Measurements from ENCODE around the gene DAPP1.
A peak's percentile ranks its signal among the peaks of the same experiment; 100 is the strongest.

DAPP1 gene

DNA sequence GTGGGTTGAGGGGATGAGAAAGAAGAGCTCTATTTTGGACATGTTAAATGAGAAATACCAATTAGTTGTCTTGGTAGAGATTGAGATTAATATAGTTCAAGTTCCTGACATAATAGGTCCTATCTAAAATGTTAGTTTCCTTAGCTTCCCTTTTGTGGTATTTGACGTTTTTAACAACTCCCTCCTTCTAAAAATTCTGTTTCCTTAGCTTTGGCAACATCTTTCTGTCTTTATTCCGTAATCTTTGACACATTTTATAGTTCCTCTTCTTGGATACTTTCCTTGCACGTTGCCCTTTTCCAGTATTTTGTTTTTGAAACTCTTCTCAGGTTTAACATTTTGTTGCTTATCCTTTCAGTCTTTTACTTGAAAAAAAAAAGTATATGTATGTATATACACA is 40.7 kb downstream of the DAPP1 start:
- no peak for FAIRE-seq

DNA sequence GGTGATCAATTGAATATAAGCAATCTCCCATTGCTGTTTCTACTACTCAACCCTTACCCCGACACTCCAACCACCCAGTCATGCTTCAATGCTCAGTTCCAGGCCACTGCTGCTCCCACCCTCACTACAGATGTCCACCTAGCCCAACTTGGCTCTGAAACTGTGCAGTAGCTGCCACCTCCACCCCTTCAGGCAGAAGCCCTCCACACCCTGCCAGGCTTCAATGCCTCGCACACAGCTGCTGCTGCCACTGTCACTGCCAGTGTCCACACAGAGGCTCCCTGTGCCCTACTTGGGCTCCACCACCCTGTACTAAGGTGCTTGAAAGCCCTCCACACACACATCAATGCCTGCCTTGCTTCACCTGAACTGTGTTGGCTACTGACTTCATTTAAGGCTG is 43.0 kb downstream of the DAPP1 start:
- no peak for FAIRE-seq

- peak; percentile 31 for FAIRE-seq
Observed at GRCh38 chr4:99860521-99860920, 43.9 kb downstream of the DAPP1 start.

GRCh38 chr4:99861120-99861905 is 44.7 kb downstream of the DAPP1 start:
- no peak for FAIRE-seq

- FAIRE-seq = no peak
Observed at GRCh38 chr4:99863804-99864203, 47.2 kb downstream of the DAPP1 start.

GRCh38 chr4:99868126-99868596 is 51.5 kb downstream of the DAPP1 start:
- no peak for FAIRE-seq

- no peak for FAIRE-seq
Observed at GRCh38 chr4:99872570-99872969, 55.9 kb downstream of the DAPP1 start.

- FAIRE-seq = no peak
Observed at GRCh38 chr4:99875071-99875470, 58.4 kb downstream of the DAPP1 start.

DNA sequence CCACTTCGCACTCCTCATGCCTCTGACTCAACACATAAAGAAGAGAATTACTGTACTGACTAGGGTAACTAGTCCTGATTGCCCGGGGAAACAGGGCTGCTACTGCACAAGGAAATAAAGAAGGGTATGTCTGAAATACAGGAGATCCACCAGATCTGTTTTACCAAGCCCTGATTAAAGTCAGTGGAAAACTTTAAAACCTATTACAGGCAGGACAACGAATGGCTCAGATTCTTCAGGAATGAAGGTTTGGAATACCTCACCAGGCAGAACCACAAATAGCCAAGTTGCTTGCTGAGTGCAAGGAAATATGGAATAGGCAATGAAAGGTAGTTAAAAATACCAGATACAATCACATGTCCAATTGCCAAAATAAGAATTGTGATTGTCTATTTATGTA is 60.3 kb downstream of the DAPP1 start:
- FAIRE-seq = no peak

DNA sequence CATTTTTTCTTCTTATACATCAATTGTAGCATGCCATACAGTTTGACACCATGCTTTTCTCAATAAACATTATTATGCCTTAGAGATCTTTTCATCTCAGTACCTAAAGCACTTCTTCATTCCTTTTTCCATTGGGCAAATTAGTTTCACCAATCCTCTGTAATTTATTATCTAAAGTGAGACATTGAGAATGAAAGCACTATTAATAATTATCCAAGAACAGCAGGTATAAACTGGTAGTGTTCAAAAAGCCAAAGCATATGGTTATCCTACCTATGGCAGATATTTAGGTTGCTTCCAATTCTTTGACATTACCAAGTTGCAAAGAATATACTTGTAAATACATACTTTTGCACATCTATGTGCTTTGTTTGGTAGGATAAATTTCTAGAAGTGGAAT is 62.0 kb downstream of the DAPP1 start:
- no peak for FAIRE-seq

GRCh38 chr4:99879458-99879857 is 62.8 kb downstream of the DAPP1 start:
- FAIRE-seq = no peak

DNA sequence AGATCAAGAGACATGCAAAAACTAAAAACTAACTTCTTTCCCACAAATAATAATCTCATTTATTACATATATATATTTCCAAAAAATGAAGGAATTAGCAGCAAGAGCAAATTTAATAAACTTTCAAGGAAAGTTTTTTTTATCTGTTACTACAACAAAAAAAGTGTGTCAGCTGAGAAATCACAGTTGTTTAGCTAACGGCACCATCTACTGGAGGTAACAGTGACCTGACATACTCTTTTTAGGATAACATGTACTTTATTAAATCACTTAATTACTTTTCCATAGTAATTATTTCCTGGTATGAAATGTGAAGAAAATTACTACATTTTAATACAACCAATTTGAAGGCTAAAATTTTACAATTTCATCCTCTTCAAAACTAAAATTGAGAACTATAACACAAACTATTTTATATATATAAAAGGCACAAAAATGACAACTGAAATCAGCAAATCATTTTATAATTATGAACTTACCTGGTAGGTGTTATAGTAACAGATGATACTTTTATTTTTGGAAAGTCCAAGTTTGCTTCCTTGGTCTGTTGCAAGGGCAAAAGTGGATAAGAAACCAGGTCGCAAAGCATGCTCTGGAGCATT is 68.5 kb downstream of the DAPP1 start:
- FAIRE-seq = peak; percentile 55

DNA sequence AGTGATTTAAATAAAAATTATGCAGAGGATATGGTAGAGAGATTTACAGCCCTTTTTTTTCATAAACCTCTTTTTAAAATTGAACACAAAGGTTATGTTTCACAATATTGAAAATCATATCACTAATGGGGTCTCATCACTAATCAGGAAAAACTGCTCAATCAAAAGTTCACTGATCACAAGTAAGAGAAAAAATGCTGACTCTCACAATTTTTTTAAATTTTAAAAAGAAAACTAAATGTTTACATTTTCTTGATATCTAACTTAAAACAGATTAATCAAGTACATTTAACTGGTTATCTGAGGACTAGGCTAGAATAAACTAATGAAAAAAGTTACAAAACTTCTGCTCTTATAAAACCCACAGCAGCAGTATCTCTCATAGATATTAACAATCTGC is 69.1 kb downstream of the DAPP1 start:
- FAIRE-seq = no peak

GRCh38 chr4:99886146-99886545 is 69.5 kb downstream of the DAPP1 start:
- no peak for FAIRE-seq

DNA sequence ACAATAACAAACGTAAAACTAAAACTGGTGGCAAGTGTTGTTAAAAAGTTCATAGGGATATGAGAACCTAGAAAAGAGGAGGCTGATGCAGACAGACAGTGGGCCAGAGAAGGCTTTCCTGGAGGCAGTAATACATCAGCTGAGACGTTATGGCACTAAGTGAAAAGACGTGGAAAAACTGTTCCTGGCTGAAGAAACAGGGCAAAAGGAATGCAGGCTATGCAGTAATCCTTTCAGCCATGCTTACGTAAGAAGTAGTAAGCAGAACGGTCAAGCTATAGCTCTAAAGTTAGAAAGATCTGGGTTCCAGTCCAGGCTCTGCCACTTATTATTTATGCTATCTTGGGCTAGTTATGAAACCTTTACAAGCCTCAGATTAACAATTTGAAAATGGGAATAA is 71.2 kb downstream of the DAPP1 start:
- FAIRE-seq = no peak

DNA sequence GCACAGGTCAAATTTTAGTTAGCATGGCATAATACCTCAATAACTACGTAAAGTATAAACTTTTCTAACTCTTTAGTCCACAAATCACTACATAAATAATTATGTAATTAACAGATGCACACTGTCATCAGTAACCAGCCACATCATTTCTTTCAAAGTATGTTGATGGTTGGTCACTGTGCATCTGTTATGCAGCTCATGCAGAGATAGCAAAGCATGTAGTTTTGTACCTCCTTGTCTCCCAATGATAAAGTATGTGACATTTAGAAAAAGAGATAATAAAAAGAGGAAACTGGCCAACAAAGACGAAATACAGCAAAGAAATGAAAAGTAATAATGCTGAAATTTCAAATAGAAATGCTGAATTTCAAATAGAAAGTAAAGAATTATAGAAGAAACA is 74.7 kb downstream of the DAPP1 start:
- FAIRE-seq = no peak

- no peak for FAIRE-seq
Observed at GRCh38 chr4:99893029-99893428, 76.4 kb downstream of the DAPP1 start.

- no peak for FAIRE-seq
Observed at GRCh38 chr4:99893839-99894160, 77.2 kb downstream of the DAPP1 start.

DNA sequence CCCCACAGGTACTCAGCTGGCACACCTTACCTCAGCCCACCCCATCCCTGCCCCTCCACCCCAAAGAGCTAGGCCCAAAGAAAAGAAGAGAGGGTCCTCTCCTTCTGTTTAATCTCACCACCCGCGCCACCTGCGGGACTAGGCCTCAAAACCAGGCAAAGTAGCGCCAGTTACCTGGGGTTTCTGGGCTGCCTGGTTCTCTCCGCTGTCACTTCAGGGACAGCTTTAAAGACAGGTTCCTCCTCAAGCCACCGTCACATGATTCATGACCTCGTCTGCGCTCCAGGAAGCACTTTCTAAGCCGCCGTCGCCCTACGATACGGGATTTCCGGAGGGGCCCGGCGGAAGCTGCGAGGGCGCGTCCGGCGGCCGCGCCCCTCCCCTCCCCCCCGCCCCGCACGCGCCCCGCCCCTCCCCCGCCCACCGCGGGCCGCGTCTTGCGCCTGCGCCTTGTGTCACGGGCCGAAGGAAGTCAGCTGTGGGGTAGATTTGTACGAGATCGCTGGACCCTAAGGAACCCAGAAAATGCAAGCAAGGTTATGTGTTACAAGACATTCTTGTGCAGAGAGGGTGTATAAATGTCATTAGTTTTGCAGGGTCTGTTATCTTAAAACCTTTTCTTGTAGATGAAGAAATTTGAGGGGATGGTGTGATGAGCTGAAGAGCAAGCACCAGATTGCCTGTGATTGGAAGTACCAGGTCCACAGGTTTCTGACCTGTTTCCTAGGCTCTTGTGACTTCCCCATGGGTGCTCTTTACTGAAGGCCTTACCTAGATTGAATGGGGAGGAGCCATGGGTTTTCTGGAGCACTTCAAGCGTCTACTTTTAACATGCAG is 77.8 kb downstream of the DAPP1 start, which contains the start of gene LAMTOR3:
Gene LAMTOR3, minus strand, starts transcription at position 267 of the 837 bp plus-strand sequence. CDS start 464 bp downstream, outside the sequence.
- no peak for FAIRE-seq

DNA sequence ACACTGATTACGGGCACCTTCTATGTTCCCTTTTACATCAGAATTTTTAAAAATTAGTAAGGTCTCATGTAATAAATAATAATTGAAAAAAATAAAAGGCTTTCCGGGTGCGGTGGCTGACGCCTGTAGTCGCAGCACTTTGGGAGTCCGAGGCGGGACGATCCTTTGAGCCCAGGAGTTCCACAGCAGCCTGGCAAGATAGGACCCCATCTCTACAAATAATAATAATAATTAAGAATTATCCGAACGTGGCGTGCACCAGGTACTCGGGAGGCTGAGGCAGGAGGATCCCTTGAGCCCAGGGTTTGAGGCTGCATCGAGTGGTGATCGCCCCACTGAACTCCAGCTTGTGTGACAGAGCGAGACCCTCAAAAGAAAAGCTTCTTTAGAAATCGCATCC is 78.4 kb downstream of the DAPP1 start:
- no peak for FAIRE-seq

DNA sequence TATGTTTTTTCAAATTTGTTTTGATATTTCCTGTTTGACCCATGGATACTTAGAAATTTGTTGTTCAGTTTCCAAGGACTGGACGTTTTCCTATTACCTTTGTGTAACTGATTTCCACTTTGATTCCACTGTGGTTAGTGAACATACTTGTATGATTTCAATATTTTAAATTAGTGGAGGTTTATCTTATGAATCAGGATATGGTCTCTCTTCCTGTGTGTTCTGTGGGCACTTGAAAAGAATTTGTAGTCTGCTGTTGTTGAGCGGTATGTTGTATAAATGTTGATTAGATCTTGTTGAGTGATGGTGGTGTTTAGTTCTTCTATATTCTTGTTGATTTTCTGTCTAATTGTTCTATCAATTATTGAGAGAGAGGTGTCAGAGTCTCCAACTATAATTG is 98.8 kb downstream of the DAPP1 start:
- FAIRE-seq = no peak

DNA sequence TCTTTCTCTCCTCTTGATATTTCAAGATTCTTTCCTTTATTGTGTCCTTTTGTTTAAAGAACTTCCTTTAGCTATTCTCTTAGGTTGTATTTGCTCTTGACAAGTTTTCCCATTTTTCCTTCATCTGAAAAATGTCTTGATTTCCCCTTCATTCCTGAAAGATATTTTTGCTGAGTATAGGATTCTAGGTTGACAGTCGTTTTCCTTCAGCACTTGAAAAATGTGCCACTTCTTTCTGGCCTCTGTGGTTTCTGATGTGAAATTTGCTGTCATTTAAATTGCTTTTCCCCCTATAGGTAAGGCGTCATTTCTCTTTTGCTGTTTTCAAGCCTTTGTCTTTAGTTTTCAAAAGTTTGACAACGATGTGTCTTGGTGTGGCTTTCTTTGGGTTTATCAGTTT is 100.9 kb downstream of the DAPP1 start:
- FAIRE-seq = no peak

GRCh38 chr4:99918656-99919055 is 102.0 kb downstream of the DAPP1 start:
- peak; percentile 33 for FAIRE-seq
